Colonic mucosa (tissue), 4 donors: ENCODE data around the gene DMD. TPM values are rescaled to one million over a fixed set of nuclear protein-coding genes. Genes with fewer than 3 reads are reported as not detected.

Source experiments
- DNase-seq: peaks from one replicate; pipeline ENCODE4 v3.0.0-alpha.2; 2020
- H3K27ac ChIP-seq: fragments of 200-600 bp; one replicate; pipeline ENCODE4 v1.8.0; 2021
- H3K27me3 ChIP-seq: fragments of 200-600 bp; one replicate; pipeline ENCODE4 v1.8.0; 2021
- H3K36me3 ChIP-seq: fragments of 200-600 bp; one replicate; pipeline ENCODE4 v1.8.0; 2021
- H3K4me1 ChIP-seq: fragments of 200-600 bp; one replicate; pipeline ENCODE4 v1.8.0; 2021; ENCODE audit warnings: mild to moderate bottlenecking
- H3K4me3 ChIP-seq: fragments of 200-600 bp; one replicate; pipeline ENCODE4 v1.8.0; 2021
- H3K9ac ChIP-seq, 2 donors: one replicate each; pipeline ENCODE4 v1.7.0; 2013; ENCODE audit warnings: control low read depth in 2 of 2, low read depth in 2 of 2, low read length in 2 of 2
- H3K9me3 ChIP-seq: fragments of 200-600 bp; one replicate; pipeline ENCODE4 v1.8.0; 2021
- CTCF ChIP-seq: fragments of 200-600 bp; IDR thresholded peaks from one replicate; pipeline ENCODE4 v1.8.0; 2022; ENCODE audit warnings: antibody characterized with exemption, mild to moderate bottlenecking
- intact Hi-C: fragments of 100-400 bp; cut with DNase I; formaldehyde crosslinking; loops from one replicate; pipeline ENCODE4 v1.14.1; 2022
- total RNA-seq, 2 donors: library from RNA; stranded (reverse); fragmentation: NEBNext Ultra II Directional in 1 of 2; extraction: Animal tissue kit (Norgen Biotek cat#: 25700) in 1 of 2; gene quantifications; one replicate each; pipeline ENCODE4 v1.2.1, GENCODE V29; 2021
- donor health status: healthy.
- donor health status: DM: no; HTN: no; CAD: no.
- donor health status: DM: no; HTN: no; CAD: no.

The DMD gene
- total RNA-seq, 2 donors from 2014 or later: 7.3 to 24.5 TPM

- Histone ChIP-seq H3K4me3 (no peak overlapping the region), H3K4me1 (no peaks in the 10 kb centered on the region), H3K27me3 (no peaks in the 10 kb centered on the region), H3K27ac (no peak overlapping the region), H3K9me3 (no peaks in the 10 kb centered on the region), H3K9ac (no peak overlapping the region), H3K36me3 (no peaks in the 10 kb centered on the region)
- DNase-seq: no peak
- intact Hi-C loops: no loop called here
- TF ChIP-seq CTCF: no peak
Measured at GRCh38 chrX:32780109-32780508, 431.2 kb downstream of the DMD start.

DNA sequence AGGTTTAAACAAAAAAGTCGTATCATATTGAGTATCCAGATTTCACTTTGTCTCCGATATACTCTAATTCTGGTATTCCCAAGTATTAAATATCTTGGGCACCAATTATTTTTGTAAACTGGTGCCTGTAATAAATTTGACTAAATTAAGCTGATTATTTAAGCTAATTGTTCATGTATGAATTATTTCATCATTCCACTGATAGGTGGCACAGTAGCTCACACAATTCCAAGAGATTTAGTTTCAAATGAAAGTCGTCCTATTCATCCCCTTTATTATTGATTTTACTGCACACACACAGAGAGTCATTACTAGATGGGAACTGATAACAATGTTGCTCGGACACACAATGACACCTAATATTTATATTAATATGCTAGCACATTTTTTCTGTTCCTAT is 432.4 kb downstream of the DMD start:
- intact Hi-C loops: no loop called here
- H3K36me3 ChIP-seq: no peaks in the 10 kb centered on the region
- TF ChIP-seq CTCF: no peak
- H3K9me3 ChIP-seq: no peaks in the 10 kb centered on the region
- no peaks in the 10 kb centered on the region for H3K27me3 ChIP-seq
- H3K4me3 ChIP-seq: no peak overlapping the region
- no peak overlapping the region for H3K27ac ChIP-seq
- DNase-seq: no peak
- H3K9ac ChIP-seq: no peak overlapping the region
- H3K4me1 ChIP-seq: no peaks in the 10 kb centered on the region

DNA sequence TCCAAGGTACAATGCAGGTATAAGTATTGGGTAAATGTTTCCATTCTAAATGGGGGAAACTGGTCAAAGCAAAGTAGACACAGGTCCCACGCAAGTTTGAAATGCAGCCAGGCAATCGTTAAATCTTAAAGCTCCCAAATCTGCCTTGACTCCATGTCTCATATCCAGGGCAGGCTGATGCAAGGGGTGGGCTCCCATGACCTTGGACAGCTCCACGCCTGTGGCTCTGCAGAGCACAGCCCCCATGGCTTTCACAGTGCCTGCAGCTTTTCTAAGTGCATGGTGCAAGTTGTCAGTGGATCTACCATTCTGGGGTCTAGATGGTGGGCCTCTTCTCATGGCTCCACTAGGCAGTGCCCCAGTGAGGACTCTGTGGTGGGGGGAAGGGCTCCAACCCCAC is 436.4 kb downstream of the DMD start:
- Histone ChIP-seq H3K9me3 (no peaks in the 10 kb centered on the region), H3K9ac (no peak overlapping the region), H3K27me3 (no peaks in the 10 kb centered on the region), H3K27ac (no peak overlapping the region), H3K36me3 (no peaks in the 10 kb centered on the region), H3K4me3 (no peak overlapping the region), H3K4me1 (no peaks in the 10 kb centered on the region)
- intact Hi-C loops: no loop called here
- no peak for DNase-seq
- no peak for TF ChIP-seq CTCF

- TF ChIP-seq CTCF: no peak
- H3K27me3 ChIP-seq: no peaks in the 10 kb centered on the region
- H3K27ac ChIP-seq: no peak overlapping the region
- no peaks in the 10 kb centered on the region for H3K4me1 ChIP-seq
- DNase-seq: no peak
- H3K36me3 ChIP-seq: no peaks in the 10 kb centered on the region
- H3K9me3 ChIP-seq: no peaks in the 10 kb centered on the region
- H3K4me3 ChIP-seq: no peak overlapping the region
- intact Hi-C loops: no loop called here
- H3K9ac ChIP-seq: no peak overlapping the region
Measured at GRCh38 chrX:32749070-32749469, 462.3 kb downstream of the DMD start.

DNA sequence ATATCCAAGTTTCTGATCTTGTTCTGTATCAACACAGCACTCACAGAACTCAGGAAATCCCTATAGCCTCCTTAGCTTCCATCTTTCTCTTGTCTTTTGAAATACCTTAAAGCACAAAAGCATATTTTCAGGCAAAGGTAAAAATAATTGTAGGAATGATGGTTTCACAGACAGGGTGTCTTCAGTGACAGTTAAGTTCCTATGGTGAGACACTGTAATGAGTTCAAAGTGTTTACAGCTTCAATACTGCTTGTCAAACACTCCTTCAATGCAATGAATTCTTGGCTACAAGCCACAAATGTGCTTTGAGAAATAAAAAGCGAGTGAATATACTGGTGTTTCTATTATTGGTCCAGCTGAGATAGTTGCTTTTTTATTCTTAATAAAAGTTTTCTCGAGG is 466.0 kb downstream of the DMD start:
- H3K4me1 ChIP-seq: no peaks in the 10 kb centered on the region
- no peak overlapping the region for H3K4me3 ChIP-seq
- H3K27ac ChIP-seq: no peak overlapping the region
- H3K27me3 ChIP-seq: no peaks in the 10 kb centered on the region
- intact Hi-C loops: no loop called here
- no peak overlapping the region for H3K9ac ChIP-seq
- no peaks in the 10 kb centered on the region for H3K9me3 ChIP-seq
- no peak for TF ChIP-seq CTCF
- no peak for DNase-seq
- H3K36me3 ChIP-seq: no peaks in the 10 kb centered on the region

DNA sequence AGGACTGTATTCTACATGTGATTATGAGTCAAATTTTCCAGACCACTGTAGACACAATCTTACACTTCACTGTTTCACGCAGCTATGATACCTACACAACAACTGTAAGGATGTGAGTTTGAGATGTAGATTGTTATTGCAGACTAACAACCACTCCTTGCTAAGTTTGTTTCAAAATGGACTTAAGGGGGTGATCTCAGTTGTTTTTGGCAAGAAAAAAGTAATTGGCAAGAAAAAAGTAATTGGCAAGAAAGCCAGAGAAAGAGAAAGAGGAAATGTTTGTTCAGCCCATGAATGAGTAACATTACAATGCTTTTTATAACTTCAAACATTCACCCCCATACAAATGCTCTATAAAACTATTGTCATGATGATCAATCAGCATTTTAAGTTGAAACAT is 466.4 kb downstream of the DMD start:
- H3K27ac ChIP-seq: no peak overlapping the region
- intact Hi-C loops: no loop called here
- no peaks in the 10 kb centered on the region for H3K4me1 ChIP-seq
- no peak overlapping the region for H3K9ac ChIP-seq
- TF ChIP-seq CTCF: no peak
- DNase-seq: no peak
- H3K36me3 ChIP-seq: no peaks in the 10 kb centered on the region
- H3K9me3 ChIP-seq: no peaks in the 10 kb centered on the region
- no peak overlapping the region for H3K4me3 ChIP-seq
- H3K27me3 ChIP-seq: no peaks in the 10 kb centered on the region
